Fibroblast of pulmonary artery (primary cell): Measurements from ENCODE around the gene MFGE8.
"Not testable (repeated sequence)": the region's sequence is repeated elsewhere in the genome, so short reads cannot be mapped to it uniquely, and the experiment has no call there.

ENCODE experiments used
- DNase-seq: peaks from one replicate; pipeline ENCODE4 v3.0.0-alpha.2; 2010; ENCODE audit warnings: low read depth
- H3K4me3 ChIP-seq: replicated peaks from 2 replicates; pipeline ENCODE4 v1.5.1; 2011; ENCODE audit warnings: low read depth, mild to moderate bottlenecking, control low read depth, low read length, moderate library complexity
- CTCF ChIP-seq: IDR thresholded peaks from 2 replicates; pipeline ENCODE4 v1.5.1; 2011; ENCODE audit warnings: mild to moderate bottlenecking, control low read depth, low read length, inconsistent platforms; ENCODE audit errors: missing control alignments

Gene MFGE8

GRCh38 chr15:88949734-88950400 lies 36.7 kb upstream of the MFGE8 start:
- no peak for TF ChIP-seq CTCF
- no peak for DNase-seq
- H3K4me3 ChIP-seq, result no peak overlapping the region

GRCh38 chr15:88940110-88940675 lies 27.0 kb upstream of the MFGE8 start:
- H3K4me3 ChIP-seq, result no peak overlapping the region
- TF ChIP-seq CTCF, result no peak
- no peak for DNase-seq

DNA sequence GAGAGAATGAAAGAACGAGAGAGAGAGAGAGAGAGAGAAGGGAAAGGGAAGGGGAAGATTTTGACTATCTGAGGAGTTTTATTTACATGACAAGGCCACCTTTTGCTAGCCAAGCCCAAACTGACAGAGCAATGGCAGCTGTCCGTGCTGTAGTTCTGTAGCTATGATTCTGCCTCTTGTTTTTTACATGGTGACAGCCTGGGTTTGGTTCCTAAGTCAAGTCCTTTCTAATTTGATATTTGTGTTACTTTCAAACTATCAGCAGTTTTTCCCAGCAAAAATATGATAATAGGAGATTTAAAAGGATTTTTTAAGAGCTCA lies 26.3 kb upstream of the MFGE8 start:
- no peak overlapping the region for H3K4me3 ChIP-seq
- TF ChIP-seq CTCF, result no peak
- no peak for DNase-seq

DNA sequence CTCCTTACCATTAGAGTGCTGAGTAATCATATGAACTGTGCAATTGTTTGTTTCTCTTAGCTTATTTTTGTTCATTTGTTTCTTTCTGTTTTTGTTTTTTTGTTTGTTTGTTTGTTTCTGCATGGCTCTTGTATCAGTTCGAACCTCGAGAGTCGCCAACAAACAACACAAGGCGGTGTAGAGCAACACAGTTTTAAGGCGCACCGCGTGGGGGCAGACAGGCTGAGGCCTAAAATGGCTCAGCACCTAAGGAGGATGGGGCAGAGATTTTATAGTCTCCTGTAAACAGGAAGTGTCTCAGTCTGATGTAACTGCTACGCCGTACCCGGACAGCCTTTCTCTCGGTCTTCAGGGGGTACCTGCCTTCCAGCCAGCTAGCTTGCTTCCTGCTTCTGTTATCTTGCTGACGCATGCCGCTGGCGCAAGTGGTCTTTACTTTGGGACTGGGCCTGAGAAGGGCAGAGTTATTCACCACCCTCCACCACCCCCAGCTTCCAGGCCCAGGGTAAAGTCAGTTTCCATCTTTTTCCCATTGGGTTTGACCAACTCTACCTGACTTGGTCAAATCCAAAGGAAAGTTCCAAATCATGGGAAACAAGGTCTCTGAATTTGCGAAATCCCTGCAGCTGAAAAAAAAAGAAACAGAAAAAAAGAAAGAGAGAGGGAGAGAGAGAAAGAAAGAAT lies 25.8 kb upstream of the MFGE8 start:
- TF ChIP-seq CTCF, result no peak

GRCh38 chr15:88934449-88934848 lies 21.3 kb upstream of the MFGE8 start:
- DNase-seq, H3K4me3 ChIP-seq: not testable (repeated sequence)

More for the DNA sequence above, 25.8 kb upstream of the MFGE8 start:
- peak; percentile 77 for DNase-seq
- H3K4me3 ChIP-seq, result no peak overlapping the region

DNA sequence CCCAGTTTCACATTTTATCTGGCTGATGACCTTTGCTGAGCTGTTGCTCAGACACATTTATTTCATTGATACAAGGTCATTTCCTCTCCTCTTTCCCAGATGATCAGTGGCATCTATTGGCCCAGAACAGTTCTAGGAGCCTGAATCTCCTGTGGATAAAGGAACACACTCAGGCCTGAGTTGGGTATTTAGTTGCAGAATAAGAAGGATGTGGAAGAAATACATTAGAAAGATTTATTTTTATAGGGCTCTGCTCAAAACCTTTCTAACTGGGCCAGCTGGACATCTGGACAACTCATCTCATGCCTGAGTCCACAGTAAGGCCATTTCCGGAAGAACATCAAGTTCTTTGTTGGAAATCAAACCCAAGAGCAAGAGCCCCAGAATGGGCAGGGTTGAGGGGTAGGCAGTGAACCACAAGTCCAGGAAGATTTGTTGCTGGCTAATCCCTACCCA lies 19.7 kb upstream of the MFGE8 start:
- no peak for TF ChIP-seq CTCF
- DNase-seq, result no peak
- no peak overlapping the region for H3K4me3 ChIP-seq

DNA sequence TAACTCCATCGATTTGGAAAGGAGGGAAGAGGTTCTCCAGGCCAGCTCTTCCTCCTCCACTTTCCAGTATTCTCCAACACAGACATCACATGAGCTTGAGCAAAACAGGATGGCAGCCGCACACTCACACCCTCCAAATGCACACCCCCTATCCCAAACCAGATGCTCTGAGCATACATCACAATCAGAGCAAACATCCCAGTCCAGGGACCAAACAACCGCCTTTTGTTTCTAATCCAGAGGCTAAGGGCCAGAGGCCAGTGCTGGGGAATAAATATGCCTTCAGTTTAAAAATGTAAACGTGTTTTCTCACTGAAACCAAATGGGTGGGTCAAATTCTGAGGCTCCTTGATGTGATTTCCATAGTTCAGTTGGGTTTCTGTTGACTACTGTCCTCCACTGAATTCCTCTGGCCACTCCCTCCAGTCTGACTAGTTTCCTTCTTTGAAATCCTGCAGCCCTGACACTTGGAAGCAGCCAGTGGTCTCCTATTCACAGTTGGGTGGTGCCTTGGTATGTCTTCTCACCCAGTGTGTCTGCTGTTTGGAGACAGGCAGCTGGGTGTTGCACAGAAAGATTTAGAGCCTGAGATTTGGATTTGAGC lies 19.2 kb upstream of the MFGE8 start:
- no peak overlapping the region for H3K4me3 ChIP-seq
- TF ChIP-seq CTCF, result no peak
- DNase-seq, result no peak
